Body of pancreas (tissue), 4 donors: ENCODE measurements around the gene PPM1K. TPM values are rescaled to one million over a fixed set of nuclear protein-coding genes. Genes with fewer than 3 reads are reported as not detected.

Experiments
- ATAC-seq: fragments of 150-250 bp; one replicate; pipeline ENCODE4 v1.9.1; 2016
- DNase-seq, 4 donors: peaks; one replicate each; pipeline ENCODE4 v3.0.0-alpha.2; 2019
- H3K27ac ChIP-seq, 4 donors: fragments of 200-600 bp; sonication (generic); 1 replicate in 3 of 4; 2 replicates in 1 of 4; pipeline versions ENCODE4 v1.5.1 to v1.6.1; 2016 to 2019; ENCODE audit warnings: mild to moderate bottlenecking in 1 of 4, mixed read lengths in 1 of 4, moderate library complexity in 1 of 4
- H3K27me3 ChIP-seq, 2 donors: fragments of 200-600 bp; sonication (generic); one replicate each; pipeline ENCODE4 v1.6.0; 2016; ENCODE audit warnings: mild to moderate bottlenecking in 1 of 2
- H3K36me3 ChIP-seq, 2 donors: fragments of 200-600 bp; sonication (generic); replicated peaks in 1 of 2; 2 replicates each; pipeline ENCODE4 v1.5.1; 2016; ENCODE audit warnings: low read depth in 2 of 2; ENCODE audit not compliant: insufficient read depth in 1 of 2
- H3K4me1 ChIP-seq: fragments of 200-600 bp; sonication (generic); one replicate; pipeline ENCODE4 v1.6.0; 2016
- H3K4me3 ChIP-seq, 2 donors: fragments of 200-600 bp; sonication (generic); 1 replicate in 1 of 2; 2 replicates in 1 of 2; pipeline ENCODE4 v1.5.1; 2016 to 2019
- H3K9me3 ChIP-seq, 3 donors: fragments of 200-600 bp; sonication (generic); 1 replicate in 2 of 3; 2 replicates in 1 of 3; pipeline ENCODE4 v1.5.1; 2016
- POLR2A ChIP-seq, 3 donors: fragments of 450-650 bp; IDR thresholded peaks; one replicate each; pipeline ENCODE4 v1.6.1; 2016; ENCODE audit warnings: antibody characterized with exemption in 3 of 3, mild to moderate bottlenecking in 2 of 3
- WGBS, 2 donors: methylation state at CpG; one replicate each; pipeline ENCODE4 v1.1.5; 2017; 5-methylcytosine and 5-hydroxymethylcytosine counted together
- intact Hi-C: fragments of 100-400 bp; cut with DNase I; formaldehyde crosslinking; loops from one replicate; pipeline ENCODE4 v1.15.1; 2023
- total RNA-seq, 2 donors: library from RNA; depleted of rRNA; stranded (reverse); fragments of >200 nt; gene quantifications; one replicate each; pipeline ENCODE4 v1.1.0, GENCODE V29; 2016
- TF ChIP-seq, protein P1 (sequence below), 7 experiments: fragments of 450-650 bp in 4 of 7; fragments of 200-600 bp in 3 of 7; sonication (generic) in 3 of 7; IDR thresholded peaks; one replicate each; pipeline ENCODE4 v1.5.1; 2016 to 2019; ENCODE audit warnings: antibody characterized with exemption in 7 of 7

The PPM1K gene
- total RNA-seq, 2 donors from 2014 or later: 29.3 to 56.4 TPM

DNA sequence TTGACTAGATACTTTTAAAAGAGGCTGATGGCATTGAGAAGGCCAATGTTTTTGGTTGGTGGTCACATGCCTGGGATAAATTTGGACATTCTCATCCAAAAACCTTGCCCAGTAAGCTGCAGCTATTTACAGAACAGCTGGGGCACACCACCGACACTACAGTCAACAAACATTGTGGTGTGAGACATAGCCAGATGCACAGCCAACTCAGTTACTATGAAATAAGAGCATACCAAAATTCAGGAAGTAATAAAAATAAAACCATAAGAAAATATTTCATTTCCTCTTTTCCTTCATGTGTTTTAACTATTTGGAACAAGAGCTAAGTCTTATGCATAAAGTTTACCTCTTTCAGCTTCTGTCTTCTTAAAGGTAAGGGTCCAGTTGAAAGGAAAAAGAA, 8.8 kb downstream of the PPM1K start:
- Histone ChIP-seq H3K9me3 (no peaks in the 10 kb centered on the region), H3K4me1 (peaks cover 32% of the 10 kb centered on the region), H3K27me3 (no peaks in the 10 kb centered on the region), H3K27ac (no peak overlapping the region), H3K36me3 (no peaks in the 10 kb centered on the region), H3K4me3 (no peak overlapping the region)
- DNase-seq: peak in 1 of 4 donors; percentile 19
- no peak for ATAC-seq
- intact Hi-C loops: no loop called here
- WGBS, 2 donors: 32 to 50% methylated on average over 1 of the region's 1 CpG
- TF ChIP-seq POLR2A (IDR thresholded peaks at IDR 0.05): no peak
- TF ChIP-seq, protein P1, sequence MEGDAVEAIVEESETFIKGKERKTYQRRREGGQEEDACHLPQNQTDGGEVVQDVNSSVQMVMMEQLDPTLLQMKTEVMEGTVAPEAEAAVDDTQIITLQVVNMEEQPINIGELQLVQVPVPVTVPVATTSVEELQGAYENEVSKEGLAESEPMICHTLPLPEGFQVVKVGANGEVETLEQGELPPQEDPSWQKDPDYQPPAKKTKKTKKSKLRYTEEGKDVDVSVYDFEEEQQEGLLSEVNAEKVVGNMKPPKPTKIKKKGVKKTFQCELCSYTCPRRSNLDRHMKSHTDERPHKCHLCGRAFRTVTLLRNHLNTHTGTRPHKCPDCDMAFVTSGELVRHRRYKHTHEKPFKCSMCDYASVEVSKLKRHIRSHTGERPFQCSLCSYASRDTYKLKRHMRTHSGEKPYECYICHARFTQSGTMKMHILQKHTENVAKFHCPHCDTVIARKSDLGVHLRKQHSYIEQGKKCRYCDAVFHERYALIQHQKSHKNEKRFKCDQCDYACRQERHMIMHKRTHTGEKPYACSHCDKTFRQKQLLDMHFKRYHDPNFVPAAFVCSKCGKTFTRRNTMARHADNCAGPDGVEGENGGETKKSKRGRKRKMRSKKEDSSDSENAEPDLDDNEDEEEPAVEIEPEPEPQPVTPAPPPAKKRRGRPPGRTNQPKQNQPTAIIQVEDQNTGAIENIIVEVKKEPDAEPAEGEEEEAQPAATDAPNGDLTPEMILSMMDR (IDR thresholded peaks at IDR 0.05): no peak

DNA sequence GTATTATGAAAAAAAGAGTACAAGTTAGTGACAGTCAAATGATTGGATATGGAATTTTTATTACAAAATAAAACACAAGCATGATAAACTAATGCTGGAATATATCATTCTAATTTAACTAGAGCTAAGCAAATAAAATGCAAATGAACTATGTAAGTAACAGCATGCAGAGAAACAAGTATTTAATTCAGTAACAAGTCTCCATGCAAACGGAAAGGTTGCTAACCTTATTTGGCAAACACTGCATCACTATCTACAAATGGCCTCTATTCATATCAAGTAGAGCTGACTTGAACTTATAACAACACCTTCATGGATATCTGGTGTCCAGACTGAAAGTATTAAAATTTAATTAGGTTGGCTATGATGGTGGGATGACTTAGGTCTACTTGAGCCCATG, 15.4 kb downstream of the PPM1K start:
- intact Hi-C loops: no loop called here
- 59 to 69% methylated on average over 1 of the region's 1 CpG for WGBS, 2 donors
- H3K9me3 ChIP-seq: no peaks in the 10 kb centered on the region
- DNase-seq (no peak), ATAC-seq (no peak)
- H3K4me3 ChIP-seq: no peak overlapping the region
- no peak overlapping the region for H3K27ac ChIP-seq
- peaks cover 0 to 15% of the 10 kb centered on the region in 2 donors for H3K36me3 ChIP-seq
- TF ChIP-seq, protein P1 (IDR thresholded peaks at IDR 0.05): no peak
- TF ChIP-seq POLR2A (IDR thresholded peaks at IDR 0.05): no peak
- no peaks in the 10 kb centered on the region for H3K27me3 ChIP-seq
- peaks cover 8% of the 10 kb centered on the region for H3K4me1 ChIP-seq

DNA sequence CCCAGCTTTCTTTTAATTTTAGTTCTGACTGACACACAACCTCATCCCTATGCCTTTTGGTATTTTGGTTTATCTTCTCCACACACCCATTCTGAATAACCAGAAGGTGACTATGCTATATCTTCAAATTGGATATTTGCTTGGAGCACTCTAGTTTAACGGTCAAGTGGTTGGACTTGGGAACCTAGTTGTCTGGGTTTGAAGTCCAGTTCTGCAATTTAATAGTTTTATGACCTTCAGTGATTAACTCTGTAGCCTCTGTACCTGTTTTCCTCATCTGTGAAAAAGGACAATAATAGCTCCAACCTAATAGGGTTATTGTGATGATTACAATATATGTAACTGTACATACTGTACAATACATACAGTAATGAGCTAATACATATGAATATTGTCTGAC, 20.0 kb downstream of the PPM1K start:
- 76 to 95% methylated on average over 1 of the region's 1 CpG for WGBS, 2 donors
- intact Hi-C loops: no loop called here
- Histone ChIP-seq H3K9me3 (no peaks in the 10 kb centered on the region), H3K27me3 (no peaks in the 10 kb centered on the region), H3K4me3 (no peak overlapping the region), H3K27ac (no peak overlapping the region), H3K36me3 (peaks cover 4 to 15% of the 10 kb centered on the region in 2 donors), H3K4me1 (no peaks in the 10 kb centered on the region)
- ATAC-seq (no peak), DNase-seq (no peak)
- no peak for TF ChIP-seq POLR2A (IDR thresholded peaks at IDR 0.05)
- TF ChIP-seq, protein P1 (IDR thresholded peaks at IDR 0.05): no peak

DNA sequence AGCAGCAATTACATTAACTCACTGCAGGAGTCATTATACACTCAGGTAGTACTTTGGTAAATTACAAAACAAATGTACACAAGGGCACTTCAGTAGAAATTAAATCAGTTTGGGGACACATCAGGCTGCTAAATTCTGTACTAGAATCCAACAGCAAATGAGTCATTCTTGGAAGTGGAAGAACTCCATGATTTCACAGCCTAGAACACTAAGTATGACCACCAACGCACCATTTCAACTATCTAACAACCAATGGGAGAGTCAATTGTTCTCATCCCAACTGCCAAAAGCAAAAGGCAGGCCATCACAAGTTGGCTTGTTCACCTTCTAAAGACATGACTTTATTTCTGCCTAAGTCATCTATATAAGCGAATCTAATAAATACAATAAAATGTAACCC, 26.6 kb downstream of the PPM1K start:
- Histone ChIP-seq H3K27ac (no peak overlapping the region), H3K9me3 (no peaks in the 10 kb centered on the region), H3K27me3 (no peaks in the 10 kb centered on the region), H3K4me3 (no peak overlapping the region), H3K4me1 (no peaks in the 10 kb centered on the region), H3K36me3 (peaks cover 0 to 4% of the 10 kb centered on the region in 2 donors)
- WGBS, 2 donors: 98 to 100% methylated on average over 2 of the region's 2 CpGs
- DNase-seq (no peak), ATAC-seq (no peak)
- intact Hi-C loops: no loop called here
- TF ChIP-seq POLR2A (IDR thresholded peaks at IDR 0.05): no peak
- TF ChIP-seq, protein P1 (IDR thresholded peaks at IDR 0.05): no peak

DNA sequence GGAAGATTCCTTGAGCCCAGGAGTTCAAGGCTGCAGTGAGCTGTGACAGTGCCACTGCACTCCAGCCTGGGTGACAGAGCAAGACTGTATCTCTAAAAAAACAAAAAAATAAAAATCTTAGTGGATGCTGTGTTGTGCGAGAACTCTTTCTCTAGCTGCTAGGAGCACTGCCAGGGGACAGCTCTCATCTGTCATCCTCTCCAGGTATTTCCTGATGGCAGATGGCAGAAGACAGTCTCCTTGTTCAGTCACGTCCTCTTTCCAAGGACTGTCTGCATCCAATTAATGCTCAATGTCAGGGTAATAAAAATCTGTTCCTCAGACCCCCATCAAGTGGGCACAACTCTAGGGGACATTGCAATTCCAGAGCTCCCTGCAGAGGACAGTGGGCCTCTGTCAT, 29.2 kb downstream of the PPM1K start:
- no peak for TF ChIP-seq POLR2A (IDR thresholded peaks at IDR 0.05)
- TF ChIP-seq, protein P1 (IDR thresholded peaks at IDR 0.05): no peak
- 50 to 70% methylated on average over 2 of the region's 2 CpGs for whole genome bisulfite sequencing, 2 donors
- H3K36me3 ChIP-seq: no peaks in the 10 kb centered on the region
- H3K27ac ChIP-seq: no peak overlapping the region
- no peak overlapping the region for H3K4me3 ChIP-seq
- no peaks in the 10 kb centered on the region for H3K4me1 ChIP-seq
- ATAC-seq: no peak
- H3K27me3 ChIP-seq: no peaks in the 10 kb centered on the region
- intact Hi-C loops: no loop called here
- H3K9me3 ChIP-seq: no peaks in the 10 kb centered on the region
- DNase-seq: no peak
